Stimulated activated naive CD8-positive, alpha-beta T cell treated with anti-CD3 and anti-CD28 coated beads, Interleukin-15, amount 100 ng/mL, for 72 hours (primary cell): Measurements from ENCODE around the gene ITGB2.

Experiments
- ATAC-seq: fragments of 150-1000 bp; cut with Tn5 transposase; 2 replicates; pipeline ENCODE4 v1.10.0; 2021; ENCODE audit warnings: mild to moderate bottlenecking, moderate library complexity
- DNase-seq, 2 donors: peaks; one replicate each; pipeline ENCODE4 v3.0.0; 2021 to 2022
- H3K27ac Mint-ChIP-seq, 2 donors: one replicate each; pipeline ENCODE4 v1.8.0; 2022; ENCODE audit warnings: mild to moderate bottlenecking in 2 of 2, mixed read lengths in 2 of 2, moderate library complexity in 2 of 2
- H3K27me3 Mint-ChIP-seq: one replicate; pipeline ENCODE4 v1.8.0; 2022; ENCODE audit warnings: mixed read lengths
- H3K4me1 Mint-ChIP-seq: one replicate; pipeline ENCODE4 v1.8.0; 2022; ENCODE audit warnings: mild to moderate bottlenecking, mixed read lengths
- H3K4me3 Mint-ChIP-seq, 2 donors: one replicate each; pipeline ENCODE4 v1.8.0; 2022; ENCODE audit warnings: mild to moderate bottlenecking in 2 of 2, mixed read lengths in 2 of 2, moderate library complexity in 1 of 2
- H3K9me3 Mint-ChIP-seq, 2 donors: one replicate each; pipeline ENCODE4 v1.8.0; 2022; ENCODE audit warnings: mixed read lengths in 2 of 2

The ITGB2 gene

GRCh38 chr21:44854664-44855446 is 65.8 kb downstream of the ITGB2 start:
- Mint-ChIP-seq H3K4me3 (peak overlapping the region in 1 of 2 donors; percentile 42), H3K27ac (peak overlapping the region; percentile 44 to 52), H3K9me3 (no peaks in the 10 kb centered on the region), H3K4me1 (peaks cover 37% of the 10 kb centered on the region), H3K27me3 (no peaks in the 10 kb centered on the region)
- DNase-seq (peak in 1 of 2 donors; percentile 20), ATAC-seq (peak; percentile 63)

GRCh38 chr21:44854391-44854663 is 66.4 kb downstream of the ITGB2 start:
- Mint-ChIP-seq H3K4me1 (peaks cover 37% of the 10 kb centered on the region), H3K9me3 (no peaks in the 10 kb centered on the region), H3K27me3 (no peaks in the 10 kb centered on the region), H3K4me3 (peak overlapping the region; percentile 26 to 42), H3K27ac (peak overlapping the region in 1 of 2 donors; percentile 52)
- DNase-seq, result no peak
- peak; percentile 56 for ATAC-seq

GRCh38 chr21:44853601-44854390 is 66.9 kb downstream of the ITGB2 start:
- H3K9me3 Mint-ChIP-seq, result no peaks in the 10 kb centered on the region

GRCh38 chr21:44850905-44851657 is 69.6 kb downstream of the ITGB2 start:
- peaks cover 45% of the 10 kb centered on the region for H3K4me1 Mint-ChIP-seq

More at GRCh38 chr21:44853601-44854390, 66.9 kb downstream of the ITGB2 start:
- ATAC-seq (no peak), DNase-seq (no peak)
- peaks cover 37% of the 10 kb centered on the region for H3K4me1 Mint-ChIP-seq
- peak overlapping the region in 1 of 2 donors; percentile 54 for H3K27ac Mint-ChIP-seq
- H3K4me3 Mint-ChIP-seq, result peak overlapping the region in 1 of 2 donors; percentile 26
- H3K27me3 Mint-ChIP-seq, result no peaks in the 10 kb centered on the region

GRCh38 chr21:44850208-44850800 is 70.4 kb downstream of the ITGB2 start:
- no peak overlapping the region for H3K4me3 Mint-ChIP-seq
- H3K27ac Mint-ChIP-seq, result peak overlapping the region in 1 of 2 donors; percentile 48
- H3K27me3 Mint-ChIP-seq, result no peaks in the 10 kb centered on the region
- H3K4me1 Mint-ChIP-seq, result peaks cover 45% of the 10 kb centered on the region
- no peaks in the 10 kb centered on the region for H3K9me3 Mint-ChIP-seq
- DNase-seq, result no peak
- no peak for ATAC-seq

More at GRCh38 chr21:44850905-44851657, 69.6 kb downstream of the ITGB2 start:
- H3K4me3 Mint-ChIP-seq, result no peak overlapping the region
- no peak for DNase-seq
- H3K27me3 Mint-ChIP-seq, result no peaks in the 10 kb centered on the region
- ATAC-seq, result no peak
- H3K9me3 Mint-ChIP-seq, result no peaks in the 10 kb centered on the region
- H3K27ac Mint-ChIP-seq, result peak overlapping the region in 1 of 2 donors; percentile 61

GRCh38 chr21:44849616-44850130 is 71.0 kb downstream of the ITGB2 start:
- Mint-ChIP-seq H3K27me3 (peaks cover 2% of the 10 kb centered on the region), H3K4me3 (no peak overlapping the region), H3K4me1 (peaks cover 40% of the 10 kb centered on the region), H3K9me3 (no peaks in the 10 kb centered on the region), H3K27ac (no peak overlapping the region)
- DNase-seq (no peak), ATAC-seq (no peak)

GRCh38 chr21:44848821-44849521 is 71.7 kb downstream of the ITGB2 start:
- Mint-ChIP-seq H3K27ac (no peak overlapping the region), H3K9me3 (no peaks in the 10 kb centered on the region), H3K4me3 (no peak overlapping the region), H3K4me1 (peaks cover 32% of the 10 kb centered on the region), H3K27me3 (peaks cover 9% of the 10 kb centered on the region)
- DNase-seq (no peak), ATAC-seq (no peak)

GRCh38 chr21:44847261-44848056 is 73.2 kb downstream of the ITGB2 start:
- H3K27me3 Mint-ChIP-seq, result peaks cover 14% of the 10 kb centered on the region
- H3K27ac Mint-ChIP-seq, result no peak overlapping the region
- ATAC-seq, result no peak
- no peak overlapping the region for H3K4me3 Mint-ChIP-seq
- DNase-seq, result no peak
- no peaks in the 10 kb centered on the region for H3K9me3 Mint-ChIP-seq
- peaks cover 25% of the 10 kb centered on the region for H3K4me1 Mint-ChIP-seq

GRCh38 chr21:44846485-44847260 is 74.0 kb downstream of the ITGB2 start:
- Mint-ChIP-seq H3K9me3 (no peaks in the 10 kb centered on the region), H3K27ac (peak overlapping the region; percentile 72 to 76), H3K4me1 (peaks cover 25% of the 10 kb centered on the region), H3K27me3 (peaks cover 21% of the 10 kb centered on the region), H3K4me3 (peak overlapping the region; percentile 78 to 79)
- ATAC-seq (peak; percentile 66), DNase-seq (peak; percentile 26 to 35)

- ATAC-seq, result no peak
- DNase-seq, result no peak
- Mint-ChIP-seq H3K27ac (peak overlapping the region; percentile 72 to 76), H3K4me1 (peaks cover 25% of the 10 kb centered on the region), H3K27me3 (peaks cover 21% of the 10 kb centered on the region), H3K9me3 (no peaks in the 10 kb centered on the region), H3K4me3 (peak overlapping the region; percentile 78 to 79)
These were observed 74.5 kb downstream of the ITGB2 start for GRCh38 chr21:44846224-44846484.

GRCh38 chr21:44845418-44846223 is 75.1 kb downstream of the ITGB2 start:
- DNase-seq (peak; percentile 62 to 68), ATAC-seq (peak; percentile 90)
- H3K27ac Mint-ChIP-seq, result peak overlapping the region in 1 of 2 donors; percentile 72
- H3K4me3 Mint-ChIP-seq, result peak overlapping the region; percentile 78 to 79
- H3K27me3 Mint-ChIP-seq, result peaks cover 21% of the 10 kb centered on the region
- peaks cover 25% of the 10 kb centered on the region for H3K4me1 Mint-ChIP-seq
- no peaks in the 10 kb centered on the region for H3K9me3 Mint-ChIP-seq

GRCh38 chr21:44844256-44844655 is 76.4 kb downstream of the ITGB2 start:
- H3K27me3 Mint-ChIP-seq, result peaks cover 21% of the 10 kb centered on the region
- H3K4me3 Mint-ChIP-seq, result no peak overlapping the region
- H3K27ac Mint-ChIP-seq, result peak overlapping the region in 1 of 2 donors; percentile 92
- ATAC-seq, result no peak
- H3K9me3 Mint-ChIP-seq, result no peaks in the 10 kb centered on the region
- no peak for DNase-seq
- H3K4me1 Mint-ChIP-seq, result peaks cover 25% of the 10 kb centered on the region
